ENCODE results near the gene NSDHL.

NSDHL gene

DNA sequence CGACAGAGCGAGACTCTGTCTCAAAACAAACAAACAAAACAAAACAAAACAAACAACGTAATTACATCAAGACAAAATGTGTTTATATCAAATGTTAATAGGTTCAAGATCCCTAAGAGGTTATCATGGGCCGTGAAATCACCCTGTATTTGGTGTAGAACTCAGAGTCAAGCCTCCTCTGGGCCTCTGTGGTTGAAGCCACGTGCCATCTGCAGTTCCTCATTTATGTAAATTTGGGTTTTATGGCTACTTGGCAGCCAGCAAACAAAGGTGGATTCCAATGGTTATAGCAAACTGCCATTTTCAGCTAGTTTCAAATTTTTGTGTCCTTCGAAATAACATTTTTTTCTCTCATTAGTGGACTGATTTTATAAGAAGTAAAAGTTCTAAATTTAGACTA is 16.4 kb downstream of the NSDHL start:
- peak; percentile 51 for DNase-seq (ENCODE audit: low read depth)
- TF ChIP-seq CTCF (IDR thresholded peaks at IDR 0.05; ENCODE audit: low read depth, low read length) = no peak
- TF ChIP-seq MYC (IDR thresholded peaks at IDR 0.05; ENCODE audit: low read depth, low read length) = peak; percentile 79
- no peak for TF ChIP-seq POLR2A (IDR thresholded peaks at IDR 0.05; ENCODE audit: extremely low read depth, insufficient read length)
- TF ChIP-seq, protein P1, sequence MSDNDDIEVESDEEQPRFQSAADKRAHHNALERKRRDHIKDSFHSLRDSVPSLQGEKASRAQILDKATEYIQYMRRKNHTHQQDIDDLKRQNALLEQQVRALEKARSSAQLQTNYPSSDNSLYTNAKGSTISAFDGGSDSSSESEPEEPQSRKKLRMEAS (IDR thresholded peaks at IDR 0.05; ENCODE audit: low read depth, low read length) = peak; percentile 86

GRCh38 chrX:152850465-152850864 is 19.6 kb downstream of the NSDHL start:
- H3K4me3 ChIP-seq (ENCODE audit: low read depth, low read length) = no peak overlapping the region
- no peak for DNase-seq (ENCODE audit: low read depth)
- TF ChIP-seq POLR2A (IDR thresholded peaks at IDR 0.05; ENCODE audit: extremely low read depth, insufficient read length) (no peak), CTCF (IDR thresholded peaks at IDR 0.05; ENCODE audit: low read depth, low read length) (no peak), MYC (IDR thresholded peaks at IDR 0.05; ENCODE audit: low read depth, low read length) (no peak)
- TF ChIP-seq, protein P1 (IDR thresholded peaks at IDR 0.05; ENCODE audit: low read depth, low read length) = no peak

More for the DNA sequence above, 16.4 kb downstream of the NSDHL start:
- no peak overlapping the region for H3K4me3 ChIP-seq (ENCODE audit: low read depth, low read length)

DNA sequence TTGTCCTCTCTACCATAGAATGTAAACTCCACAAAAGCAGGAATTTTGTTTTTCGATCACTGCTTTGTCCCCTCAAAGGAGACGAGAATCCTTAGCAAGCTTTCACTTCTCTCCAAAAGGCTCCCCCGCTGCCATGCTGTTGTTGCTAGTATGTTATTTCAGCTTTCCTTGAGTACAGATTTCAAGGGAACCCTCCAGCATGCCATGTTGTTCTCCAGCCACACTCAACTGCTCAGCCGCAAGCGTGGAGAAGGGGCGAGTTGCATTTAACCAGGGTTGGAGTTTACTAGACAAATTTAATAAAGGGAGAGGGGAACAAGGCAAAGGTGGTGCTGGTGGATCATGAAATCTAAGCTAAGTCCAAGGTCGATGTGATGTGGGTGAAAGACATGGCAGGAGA is 23.1 kb downstream of the NSDHL start:
- TF ChIP-seq MYC (IDR thresholded peaks at IDR 0.05; ENCODE audit: low read depth, low read length) (no peak), CTCF (IDR thresholded peaks at IDR 0.05; ENCODE audit: low read depth, low read length) (no peak), POLR2A (IDR thresholded peaks at IDR 0.05; ENCODE audit: extremely low read depth, insufficient read length) (no peak)
- TF ChIP-seq, protein P1 (IDR thresholded peaks at IDR 0.05; ENCODE audit: low read depth, low read length) = no peak
- DNase-seq (ENCODE audit: low read depth) = no peak
- H3K4me3 ChIP-seq (ENCODE audit: low read depth, low read length) = no peak overlapping the region

- no peak for DNase-seq (ENCODE audit: low read depth)
- H3K4me3 ChIP-seq (ENCODE audit: low read depth, low read length) = no peak overlapping the region
- no peak for TF ChIP-seq POLR2A (IDR thresholded peaks at IDR 0.05; ENCODE audit: extremely low read depth, insufficient read length)
- no peak for TF ChIP-seq MYC (IDR thresholded peaks at IDR 0.05; ENCODE audit: low read depth, low read length)
- TF ChIP-seq CTCF (IDR thresholded peaks at IDR 0.05; ENCODE audit: low read depth, low read length) = no peak
Measured at GRCh38 chrX:152861116-152861515, 30.3 kb downstream of the NSDHL start.

DNA sequence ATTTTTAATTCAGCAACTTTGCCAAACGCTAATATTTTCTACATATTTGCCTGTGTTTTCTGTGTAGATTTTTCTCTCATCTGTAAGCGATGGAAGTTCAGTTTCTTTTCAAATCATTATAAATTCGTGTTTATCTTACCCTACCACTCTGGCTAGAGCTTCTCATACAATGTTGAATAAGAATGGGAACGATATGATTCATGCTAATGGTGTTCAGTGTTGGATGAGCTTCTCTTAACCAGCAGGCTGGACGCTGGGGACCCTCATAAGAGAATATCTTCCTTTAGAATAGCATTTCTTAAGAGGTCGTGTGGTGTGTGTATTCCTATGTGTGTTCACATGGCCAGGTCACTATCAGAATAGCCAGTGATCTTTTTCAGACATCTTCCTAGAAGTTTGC is 31.0 kb downstream of the NSDHL start:
- no peak overlapping the region for H3K4me3 ChIP-seq (ENCODE audit: low read depth, low read length)
- TF ChIP-seq CTCF (IDR thresholded peaks at IDR 0.05; ENCODE audit: low read depth, low read length) (no peak), POLR2A (IDR thresholded peaks at IDR 0.05; ENCODE audit: extremely low read depth, insufficient read length) (no peak), MYC (IDR thresholded peaks at IDR 0.05; ENCODE audit: low read depth, low read length) (no peak)
- TF ChIP-seq, protein P1 (IDR thresholded peaks at IDR 0.05; ENCODE audit: low read depth, low read length) = no peak
- no peak for DNase-seq (ENCODE audit: low read depth)

Measured in NB4 (cell line).